D341Med (cell line): ENCODE measurements around the gene KDM4B.
"Not testable (repeated sequence)": the region's sequence is repeated elsewhere in the genome, so short reads cannot be mapped to it uniquely, and the experiment has no call there.

Experiments used
- DNase-seq: peaks from one replicate; pipeline ENCODE4 v3.0.0; 2012; ENCODE audit warnings: low spot score

Gene KDM4B

GRCh38 chr19:4967738-4968461 lies 1.0 kb upstream of the KDM4B start:
- DNase-seq: peak; percentile 18

- DNase-seq: no peak
Measured at GRCh38 chr19:4969292-4969771, 419 bp downstream of the KDM4B start.

- peak; percentile 31 for DNase-seq
Measured at GRCh38 chr19:4969772-4970531, 1.0 kb downstream of the KDM4B start.

GRCh38 chr19:4970558-4971423 lies 1.9 kb downstream of the KDM4B start:
- DNase-seq: no peak

GRCh38 chr19:4971424-4971793 lies 2.5 kb downstream of the KDM4B start:
- peak; percentile 78 for DNase-seq

GRCh38 chr19:4971816-4972495 lies 3.0 kb downstream of the KDM4B start:
- no peak for DNase-seq

- DNase-seq: no peak
Measured at GRCh38 chr19:4972509-4973230, 3.8 kb downstream of the KDM4B start.

GRCh38 chr19:4974880-4975469 lies 6.1 kb downstream of the KDM4B start:
- DNase-seq: peak; percentile 12

GRCh38 chr19:4975601-4976000 lies 6.7 kb downstream of the KDM4B start:
- DNase-seq: not testable (repeated sequence)

- peak; percentile 71 for DNase-seq
Measured at GRCh38 chr19:4976401-4977298, 7.7 kb downstream of the KDM4B start.

GRCh38 chr19:4977299-4978174 lies 8.6 kb downstream of the KDM4B start:
- DNase-seq: peak; percentile 69

GRCh38 chr19:4979211-4979807 lies 10.4 kb downstream of the KDM4B start:
- peak; percentile 16 for DNase-seq

- no peak for DNase-seq
Measured at GRCh38 chr19:4980067-4980466, 11.2 kb downstream of the KDM4B start.

- DNase-seq: no peak
Measured at GRCh38 chr19:4980838-4981680, 12.1 kb downstream of the KDM4B start.

- no peak for DNase-seq
Measured at GRCh38 chr19:4981681-4981958, 12.7 kb downstream of the KDM4B start.

GRCh38 chr19:4983346-4984105 lies 14.6 kb downstream of the KDM4B start:
- no peak for DNase-seq

- no peak for DNase-seq
Measured at GRCh38 chr19:4984106-4984380, 15.1 kb downstream of the KDM4B start.
